ENCODE results near the gene ATP8A2. TPM values are rescaled to one million over a fixed set of nuclear protein-coding genes. Genes with fewer than 3 reads are reported as not detected.
"Not testable (repeated sequence)": the region's sequence is repeated elsewhere in the genome, so short reads cannot be mapped to it uniquely, and the experiment has no call there.

The ATP8A2 gene
- total RNA-seq, 1 experiment from 2014 or later, result 0.64 TPM

DNA sequence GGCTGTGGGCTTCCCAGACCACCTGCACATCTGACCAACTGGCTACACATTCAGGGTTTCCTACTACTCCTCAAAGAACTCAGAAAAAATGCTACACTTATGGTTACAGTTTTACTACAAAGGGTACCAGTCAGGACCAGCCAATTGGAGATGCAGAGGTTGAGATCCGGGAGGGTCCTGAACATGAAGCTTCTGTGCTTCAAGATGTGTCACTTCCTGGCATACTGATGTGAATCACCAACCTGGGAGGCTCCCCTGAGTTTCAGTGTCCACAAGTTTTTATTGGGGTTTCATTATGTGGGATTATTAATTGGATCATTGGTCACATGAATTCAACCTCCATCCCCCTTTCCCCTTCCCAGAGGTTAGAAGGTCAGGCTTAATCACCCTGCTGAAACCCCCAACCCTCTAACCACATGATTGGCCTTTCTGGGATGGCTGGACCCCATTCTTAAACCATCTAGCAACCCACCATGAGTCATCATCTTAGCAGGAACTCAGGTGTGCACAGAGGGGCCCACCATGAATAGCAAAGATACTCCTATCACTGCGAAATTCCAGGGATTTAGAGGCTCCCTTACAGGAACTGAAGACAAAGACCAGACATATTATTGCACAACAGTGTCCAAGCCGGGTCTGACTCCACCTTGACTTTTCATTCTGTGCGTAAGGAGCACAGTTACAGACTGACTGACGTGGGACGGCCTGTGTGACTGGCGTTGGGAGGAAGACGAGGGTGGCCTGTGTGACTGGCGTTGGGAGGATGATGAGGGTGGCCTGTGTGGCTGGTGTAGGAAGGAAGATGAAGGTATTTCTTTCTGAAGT lies 90.7 kb downstream of the ATP8A2 start:
- DNase-seq (ENCODE audit: low read depth), result peak; percentile 48

DNA sequence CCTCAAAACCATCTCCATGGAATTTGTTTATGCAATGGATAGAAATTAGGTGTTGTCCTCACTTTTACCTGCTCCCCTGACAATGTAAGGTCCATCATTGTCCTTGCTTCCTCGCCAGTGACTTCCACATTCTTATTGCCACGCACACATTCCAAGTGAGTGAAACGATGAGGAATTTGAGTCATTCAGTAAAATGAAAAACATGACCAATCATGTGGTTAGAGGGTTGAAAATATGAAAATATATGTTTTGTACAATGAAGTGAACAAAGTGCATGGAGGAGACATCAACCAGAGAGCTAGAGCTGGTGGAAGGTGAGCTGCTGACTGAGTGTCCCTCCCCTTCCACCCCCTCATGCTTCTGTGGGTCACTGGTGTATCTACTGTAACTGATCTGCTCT lies 91.7 kb downstream of the ATP8A2 start:
- peak; percentile 20 for DNase-seq (ENCODE audit: low read depth)

DNA sequence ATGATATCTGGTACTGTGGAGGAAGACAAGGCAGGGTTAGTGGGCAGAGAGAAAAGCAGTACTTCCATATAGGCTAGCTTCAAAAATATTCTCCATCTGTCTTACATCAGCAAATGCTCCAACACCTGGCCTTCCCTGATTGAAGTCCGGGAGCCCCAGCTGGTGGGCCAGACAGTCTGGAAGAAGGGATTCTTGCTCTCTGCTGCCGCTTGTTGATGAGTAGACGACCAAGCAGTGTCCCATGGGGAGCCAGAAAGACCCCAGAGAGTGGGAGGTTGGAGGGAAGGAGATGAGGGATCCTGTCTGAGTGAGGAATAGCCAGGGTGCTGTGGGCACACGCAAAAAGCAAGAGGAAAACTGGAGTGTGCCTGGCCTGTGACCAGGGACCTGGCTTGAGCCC lies 95.1 kb downstream of the ATP8A2 start:
- DNase-seq (ENCODE audit: low read depth), result no peak

DNA sequence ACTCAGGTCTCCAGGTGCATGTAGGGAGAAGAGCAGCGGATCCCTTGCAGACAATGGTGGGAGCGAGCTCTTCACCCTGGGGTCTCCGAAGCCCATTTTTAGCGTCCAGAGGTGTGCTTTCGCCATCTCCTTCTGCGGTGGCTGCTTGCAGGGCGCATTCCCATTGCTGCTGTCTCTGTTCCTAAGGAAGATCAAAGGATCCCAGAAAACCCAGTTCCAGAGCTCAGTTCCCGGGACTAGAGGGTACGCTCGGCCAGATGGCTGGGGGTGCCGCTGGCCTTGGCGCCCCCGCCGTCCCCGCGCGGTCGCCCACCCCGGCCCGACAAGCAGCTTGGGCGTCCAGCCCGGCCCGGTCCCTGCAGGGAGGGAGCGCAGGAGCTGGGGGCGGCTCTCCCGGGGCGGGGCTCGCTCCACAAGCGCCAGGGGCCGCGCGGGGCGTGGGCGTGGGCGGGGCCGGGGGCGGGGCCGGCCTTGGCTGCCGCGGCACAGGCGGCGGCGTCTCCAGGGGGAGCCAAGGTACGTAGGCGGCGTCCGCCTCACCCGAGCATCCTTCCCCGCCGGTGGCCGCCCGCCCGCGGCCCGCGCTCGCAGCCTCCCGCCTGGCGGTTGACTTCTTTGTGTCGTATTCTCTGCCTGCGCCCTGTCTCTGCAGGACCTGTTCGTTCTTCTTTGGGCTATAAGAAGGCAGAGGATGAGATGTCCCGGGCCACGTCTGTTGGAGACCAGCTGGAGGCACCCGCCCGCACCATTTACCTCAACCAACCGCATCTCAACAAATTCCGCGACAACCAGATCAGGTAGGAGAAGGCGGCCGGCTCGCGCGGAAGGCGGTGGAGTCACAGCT lies 96.8 kb downstream of the ATP8A2 start:
- no peak for DNase-seq (ENCODE audit: low read depth)

DNA sequence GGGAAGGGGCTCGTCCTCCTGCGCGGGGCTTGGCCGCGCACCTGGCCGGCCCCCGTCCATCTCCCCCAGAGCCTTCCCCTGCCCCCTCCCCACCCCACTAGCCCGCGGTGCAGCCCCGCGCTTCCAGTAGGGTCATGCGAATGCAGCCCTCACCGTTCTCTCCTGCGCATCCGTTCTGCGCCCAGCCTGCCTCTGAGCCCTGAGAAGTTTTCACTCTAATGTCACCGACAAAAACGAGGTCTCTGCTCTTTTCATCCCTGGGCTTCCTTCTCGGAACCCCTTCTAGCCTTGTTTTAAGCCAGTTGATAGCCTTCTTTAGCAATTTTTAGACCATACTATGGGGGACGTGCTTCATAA lies 97.4 kb downstream of the ATP8A2 start:
- no peak for DNase-seq (ENCODE audit: low read depth)

DNA sequence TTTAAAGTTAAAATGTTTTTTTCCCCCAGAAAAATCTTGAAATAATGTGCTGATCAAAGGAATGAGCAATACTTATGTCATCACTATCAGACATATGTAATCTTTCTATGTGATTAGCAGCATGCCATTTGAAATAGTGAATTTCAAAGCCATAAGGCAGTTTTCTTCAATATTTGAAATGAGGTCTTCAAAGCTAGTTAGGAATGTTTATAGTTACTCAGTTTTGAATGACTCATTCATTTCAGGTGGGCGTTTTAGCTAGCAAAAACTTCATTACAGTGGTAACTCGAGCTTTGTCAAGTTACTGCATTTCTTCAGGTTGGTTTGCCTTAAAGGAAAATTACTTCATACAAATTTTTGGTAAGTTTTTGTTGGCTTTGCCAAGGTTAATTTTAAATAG lies 102.1 kb downstream of the ATP8A2 start:
- DNase-seq (ENCODE audit: low read depth), result no peak

DNA sequence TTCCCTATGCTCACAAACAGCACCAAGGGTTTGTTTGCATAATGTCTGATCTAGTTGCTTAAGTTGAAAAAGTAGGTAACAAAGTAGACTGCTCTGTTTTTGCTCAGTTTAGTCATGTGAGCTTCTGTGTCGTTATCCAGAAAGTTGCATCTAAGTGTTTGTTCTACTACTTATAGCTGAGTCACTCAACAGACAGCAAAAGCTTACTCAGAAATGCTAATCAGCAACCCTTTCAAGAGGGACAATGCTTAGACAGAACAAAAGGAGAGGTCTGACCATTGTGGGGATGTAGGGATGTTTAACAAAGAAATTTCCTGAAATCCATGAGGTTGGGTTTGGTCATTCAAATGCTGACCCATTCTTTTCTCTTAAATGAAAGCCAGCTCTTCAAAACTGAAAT lies 106.4 kb downstream of the ATP8A2 start:
- DNase-seq (ENCODE audit: low read depth), result peak; percentile 20

DNA sequence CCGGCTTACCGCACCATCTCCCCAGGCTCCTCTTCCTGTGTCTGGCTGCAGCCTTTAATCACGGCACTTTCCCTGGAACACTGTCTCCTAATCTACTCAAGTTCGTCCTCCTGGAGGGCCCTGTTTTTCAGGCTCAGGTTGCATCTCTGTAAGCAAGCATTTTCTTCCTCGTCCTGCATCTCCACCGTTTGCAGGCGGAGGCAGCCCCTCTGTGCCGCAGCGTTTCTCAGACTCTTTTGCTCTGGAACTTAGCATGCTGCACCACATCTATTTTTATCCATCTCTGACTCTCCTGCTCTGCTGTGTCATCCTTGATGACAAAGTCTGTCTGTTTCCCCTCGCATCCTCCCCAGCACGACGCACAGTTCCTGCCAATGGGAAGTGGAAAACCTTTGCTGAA lies 117.5 kb downstream of the ATP8A2 start:
- peak; percentile 47 for DNase-seq (ENCODE audit: low read depth)

DNA sequence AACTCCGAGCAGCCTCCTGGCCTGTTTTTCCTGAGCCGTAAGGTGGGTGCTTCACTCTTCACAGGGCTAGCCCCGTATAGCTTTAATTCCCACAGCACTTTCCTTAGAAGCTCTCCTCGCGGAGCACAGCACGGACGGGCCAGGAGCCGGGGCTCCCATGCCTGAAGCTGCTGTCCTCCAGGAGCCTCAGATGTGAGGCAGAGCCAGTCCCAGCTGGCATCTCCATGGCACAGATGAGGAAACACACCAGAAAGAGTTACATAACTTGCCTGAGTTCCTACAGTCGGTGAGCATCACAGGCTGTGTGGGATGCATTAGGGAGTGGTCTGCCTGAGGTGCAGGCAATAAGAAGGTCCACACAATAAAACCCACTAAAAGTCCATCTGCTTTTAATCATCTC lies 118.5 kb downstream of the ATP8A2 start:
- DNase-seq (ENCODE audit: low read depth), result no peak

DNA sequence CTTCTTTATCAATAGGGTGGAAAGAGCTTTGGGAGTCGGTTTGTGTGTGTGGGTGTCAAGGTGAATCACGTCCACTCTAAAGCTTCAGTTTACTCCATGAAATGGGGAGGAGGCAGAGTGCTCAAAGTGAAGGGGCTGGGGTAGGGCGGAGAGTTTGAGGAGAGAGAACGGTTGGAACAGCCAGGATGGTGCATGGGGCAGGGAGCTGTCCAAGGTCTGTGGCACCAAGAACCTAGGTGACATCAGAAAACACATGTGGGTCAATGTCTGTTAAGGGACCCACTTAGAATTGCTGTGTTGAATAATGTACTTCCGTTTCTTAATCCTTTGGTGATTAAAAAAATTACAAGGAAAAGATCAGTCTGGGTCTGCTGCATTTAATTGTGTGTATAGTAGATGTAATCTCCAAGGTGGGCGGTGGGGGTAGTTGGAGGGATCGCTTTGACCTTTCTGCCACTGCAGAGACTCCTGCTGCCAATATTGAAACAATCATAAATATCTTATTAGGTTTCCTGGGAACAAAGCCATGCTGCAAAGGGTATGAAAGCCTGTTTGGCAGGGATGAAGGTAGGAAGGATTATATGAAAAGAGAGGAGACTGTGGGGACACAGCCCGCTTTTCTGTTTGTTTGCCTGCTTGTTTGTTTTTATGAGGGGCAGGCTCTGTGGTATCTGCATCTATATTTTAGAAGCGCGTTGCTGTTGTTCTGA lies 122.3 kb downstream of the ATP8A2 start:
- no peak for DNase-seq (ENCODE audit: low read depth)

DNA sequence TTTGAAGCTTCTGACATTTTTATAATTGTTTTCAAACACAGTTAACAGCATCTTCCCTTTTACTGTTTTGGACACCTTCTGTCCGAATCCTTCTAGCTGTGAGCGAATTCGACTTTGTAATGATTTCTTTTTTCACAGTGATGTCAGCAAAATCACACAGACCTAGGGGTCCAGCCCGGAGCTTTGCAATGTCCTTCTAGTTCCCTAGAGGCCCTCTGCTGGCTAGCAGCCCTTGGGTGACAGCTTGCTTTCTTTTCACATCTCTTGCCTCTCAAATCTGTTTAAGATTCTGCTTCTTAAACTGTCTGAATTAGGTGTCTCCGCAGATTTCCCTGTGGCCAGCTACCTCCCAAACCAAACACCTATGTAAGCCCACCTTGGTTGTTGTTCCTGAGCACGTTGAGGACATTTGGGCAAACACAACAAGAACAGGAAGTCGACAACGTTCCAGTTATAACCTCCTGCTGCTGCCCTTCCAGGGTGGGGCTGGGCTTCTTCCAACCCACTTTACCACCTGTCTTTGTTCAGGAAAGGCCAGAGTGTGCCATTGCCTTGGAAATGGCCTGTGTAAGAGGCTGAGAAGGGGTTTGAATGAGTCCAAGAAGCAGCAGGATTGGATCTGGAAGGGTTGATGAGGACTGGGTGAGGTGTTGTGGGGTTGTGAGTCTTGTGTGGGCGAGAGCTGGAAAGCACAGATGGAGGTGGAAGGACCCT lies 123.1 kb downstream of the ATP8A2 start:
- DNase-seq (ENCODE audit: low read depth), result no peak

DNA sequence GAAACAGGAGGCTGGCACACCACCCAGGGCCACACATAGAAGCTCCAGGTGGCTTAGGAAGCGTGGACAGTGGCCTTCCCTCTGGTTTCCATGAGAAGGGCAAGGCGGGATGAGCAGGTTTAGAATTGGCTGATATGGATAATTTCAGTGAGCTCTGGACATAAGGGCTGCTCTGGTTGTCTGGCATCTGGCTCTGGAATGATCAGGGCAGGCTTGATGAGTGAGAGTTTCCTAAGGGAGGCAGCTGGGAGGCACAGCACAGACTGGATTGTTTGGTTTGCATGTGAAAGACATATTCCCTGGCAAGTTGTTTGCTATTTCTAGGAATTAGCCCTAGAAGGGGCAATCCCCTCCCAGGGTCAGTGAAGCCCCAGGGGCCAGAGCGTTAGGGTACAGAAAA lies 129.5 kb downstream of the ATP8A2 start:
- DNase-seq (ENCODE audit: low read depth), result no peak

DNA sequence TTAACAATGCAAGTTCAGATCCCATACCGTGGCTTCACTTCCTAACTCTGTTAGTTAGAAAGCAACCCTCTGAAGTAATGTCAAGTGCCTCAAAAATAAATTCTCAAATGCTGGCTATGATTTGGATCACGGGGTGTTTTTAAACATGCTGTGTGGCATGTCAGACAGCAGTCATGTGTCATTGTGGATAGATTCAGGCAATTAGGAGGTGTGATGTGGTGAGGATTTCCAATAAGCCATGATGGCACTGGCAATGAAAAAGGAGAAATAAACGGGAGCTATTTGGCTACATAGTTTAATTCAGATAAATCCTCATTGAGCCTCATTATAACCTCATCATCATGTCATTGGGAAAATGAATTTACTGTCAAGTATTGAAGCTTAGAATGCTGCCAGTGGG lies 130.3 kb downstream of the ATP8A2 start:
- DNase-seq (ENCODE audit: low read depth), result no peak

DNA sequence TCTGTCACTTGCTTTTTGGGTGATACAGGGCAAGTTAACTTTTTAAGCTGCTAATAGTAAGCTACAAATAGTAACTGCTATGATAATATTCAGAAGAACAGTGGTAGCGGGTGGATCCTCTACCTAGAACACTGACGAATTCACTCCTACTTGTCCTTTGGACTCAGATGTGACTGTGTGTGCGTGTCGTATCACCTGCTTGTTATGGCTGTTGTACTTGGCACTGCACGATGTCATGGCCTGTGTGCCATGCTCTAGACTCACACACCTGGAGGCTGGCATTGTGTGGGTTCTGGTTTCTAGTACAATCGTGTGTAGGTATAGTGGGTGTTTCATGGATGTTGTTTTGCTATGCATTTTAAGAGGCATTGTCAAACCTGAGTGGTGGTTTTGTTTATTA lies 130.8 kb downstream of the ATP8A2 start:
- no peak for DNase-seq (ENCODE audit: low read depth)

DNA sequence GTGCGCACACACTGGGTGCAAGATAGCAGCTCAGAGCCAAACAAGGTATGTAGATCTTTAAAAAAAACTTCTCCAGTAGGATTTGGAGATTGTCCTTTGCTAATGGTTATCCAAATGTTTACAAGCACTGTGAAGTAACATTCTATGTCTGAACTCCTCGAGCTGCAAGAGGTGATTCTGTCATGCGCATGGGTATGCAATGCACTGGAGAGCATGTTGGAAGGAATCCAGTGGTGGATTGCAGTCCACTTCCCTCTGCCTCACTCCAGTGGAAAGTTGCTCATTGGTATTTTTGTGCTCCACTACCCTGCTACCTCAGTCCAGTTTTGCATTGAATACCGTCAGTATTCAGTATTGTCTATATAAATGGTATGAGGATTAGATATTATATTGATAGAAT lies 132.1 kb downstream of the ATP8A2 start:
- no peak for DNase-seq (ENCODE audit: low read depth)

DNA sequence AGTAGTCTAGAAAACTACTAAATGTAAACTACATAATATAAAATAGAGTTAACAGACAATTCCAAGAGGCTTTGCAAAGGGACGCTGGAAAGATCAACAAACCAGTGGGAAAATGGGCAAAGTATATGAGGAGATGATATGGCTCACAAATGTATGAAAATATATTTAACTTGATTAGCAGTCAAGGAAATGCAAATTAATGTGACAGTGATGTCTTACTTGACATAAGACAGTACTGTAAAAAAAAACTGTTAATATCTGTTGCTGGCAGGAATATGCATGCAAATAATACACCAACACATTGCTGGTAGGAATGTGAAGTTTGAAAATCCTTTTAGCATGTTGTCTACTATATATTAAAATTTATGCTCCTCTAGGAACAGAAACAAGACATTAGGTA lies 136.1 kb downstream of the ATP8A2 start:
- DNase-seq (ENCODE audit: low read depth), result no peak

DNA sequence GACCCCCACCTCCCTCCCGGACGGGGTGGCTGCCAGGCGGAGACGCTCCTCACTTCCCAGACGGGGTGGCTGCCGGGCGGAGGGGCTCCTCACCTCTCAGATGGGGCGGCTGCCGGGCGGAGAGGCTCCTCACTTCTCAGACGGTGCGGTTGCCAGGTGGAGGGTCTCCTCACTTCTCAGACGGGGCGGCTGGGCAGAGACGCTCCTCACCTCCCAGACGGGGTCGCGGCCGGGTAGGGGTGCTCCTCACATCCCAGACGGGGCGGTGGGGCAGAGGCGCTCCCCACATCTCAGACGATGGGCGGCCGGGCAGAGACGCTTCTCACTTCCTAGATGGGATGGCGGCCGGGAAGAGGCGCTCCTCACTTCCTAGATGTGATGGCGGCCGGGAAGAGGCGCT lies 141.3 kb downstream of the ATP8A2 start:
- DNase-seq (ENCODE audit: low read depth), result not testable (repeated sequence)

DNA sequence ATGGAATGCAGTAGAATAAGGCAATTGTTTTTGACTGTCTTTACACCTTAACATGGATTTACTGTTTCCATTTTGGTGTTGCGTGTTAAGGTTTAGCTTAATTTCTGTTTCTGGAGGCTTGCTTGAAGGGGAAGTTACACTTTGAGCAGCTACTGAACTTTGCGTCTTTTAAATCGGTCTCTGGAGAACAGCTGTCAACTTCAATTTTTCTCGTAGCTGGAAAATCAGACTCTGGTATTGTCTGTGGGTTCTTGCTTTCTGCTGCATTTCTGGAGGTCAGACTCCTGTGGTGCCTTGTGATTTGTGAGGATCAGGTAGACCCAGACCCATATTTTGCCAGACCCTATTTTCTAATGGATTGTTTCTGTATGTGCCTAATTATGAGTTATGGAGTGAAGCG lies 146.7 kb downstream of the ATP8A2 start:
- no peak for DNase-seq (ENCODE audit: low read depth)

DNA sequence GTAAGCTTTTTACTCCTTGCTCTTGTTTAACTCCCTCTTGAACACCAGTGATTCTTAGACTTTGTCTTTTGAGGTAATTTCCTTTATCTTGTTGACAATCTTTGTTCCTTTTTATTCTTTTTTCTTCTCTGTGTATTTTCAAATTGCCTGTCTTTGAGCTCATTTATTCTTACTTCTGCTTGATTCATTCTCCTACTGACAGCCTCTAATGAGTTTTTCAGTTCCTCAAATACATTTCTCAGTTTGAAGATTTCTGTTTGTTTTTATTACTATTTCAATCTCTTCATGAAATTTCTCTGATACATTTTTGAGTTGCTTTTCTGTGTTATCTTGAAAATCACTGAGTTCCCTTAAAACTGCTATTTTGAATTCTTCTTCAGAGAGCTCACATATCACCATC lies 154.1 kb downstream of the ATP8A2 start:
- DNase-seq (ENCODE audit: low read depth), result no peak

DNA sequence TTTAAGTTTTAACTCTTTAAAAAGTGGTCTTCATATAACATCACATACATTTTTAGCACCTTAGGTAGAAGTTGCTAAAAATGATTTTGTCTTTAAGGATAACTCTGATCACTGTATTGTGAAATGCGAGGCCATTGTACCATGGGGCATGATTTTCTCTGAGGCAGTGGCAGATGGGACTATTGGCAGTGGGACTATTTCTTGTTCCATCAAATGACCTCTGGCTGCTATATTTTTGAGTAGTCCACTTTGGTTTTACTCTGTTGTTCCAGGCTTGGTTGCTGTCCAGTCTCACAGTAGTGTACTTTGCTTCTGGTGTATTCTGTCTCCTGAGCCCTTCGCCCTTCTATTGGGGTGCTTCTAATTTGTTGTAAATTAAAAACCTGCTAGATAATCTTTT lies 156.5 kb downstream of the ATP8A2 start:
- DNase-seq (ENCODE audit: low read depth), result no peak

DNA sequence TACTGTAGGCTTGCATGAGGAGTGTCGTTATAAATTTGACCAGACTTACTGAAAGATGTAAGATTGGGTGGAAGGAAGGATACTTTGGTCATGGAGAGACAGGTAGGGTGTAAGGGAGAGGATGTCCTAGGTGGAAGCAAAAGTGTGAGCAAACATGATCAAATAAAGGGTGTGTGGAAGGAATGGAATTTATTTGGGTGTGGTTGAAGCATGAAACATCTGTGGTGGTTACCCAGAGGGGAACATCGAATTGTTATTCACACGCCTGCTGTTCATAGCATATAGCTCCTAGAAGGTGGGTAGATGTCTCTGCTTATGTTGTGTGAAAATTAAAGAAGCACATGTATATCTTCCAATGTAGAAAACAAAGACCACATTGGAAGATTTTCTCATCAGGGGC lies 157.7 kb downstream of the ATP8A2 start:
- DNase-seq (ENCODE audit: low read depth), result no peak

DNA sequence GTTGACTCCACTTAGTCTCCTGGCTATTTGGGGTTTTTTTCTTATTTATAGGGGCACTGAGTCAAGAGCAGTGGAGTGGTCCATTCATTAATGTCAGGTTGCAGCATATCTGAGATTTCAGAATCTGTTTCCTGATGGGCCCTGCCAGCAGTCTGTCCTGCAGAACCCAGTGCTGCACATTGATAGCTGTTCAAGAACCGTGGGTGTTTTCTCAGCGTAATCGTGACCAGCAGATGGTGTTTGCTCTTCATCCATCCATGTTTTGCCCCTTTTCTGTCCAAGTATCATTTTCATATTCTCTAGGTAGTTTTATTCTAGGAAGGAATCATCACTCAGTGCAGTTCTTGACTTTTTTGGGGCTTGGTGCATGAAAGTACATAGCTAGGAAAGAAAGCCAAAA lies 166.5 kb downstream of the ATP8A2 start:
- no peak for DNase-seq (ENCODE audit: low read depth)

All from HT1080 (cell line).